KOPT-K1 (cell line): ENCODE measurements around the gene BET1.

ENCODE experiments used
- H3K27ac ChIP-seq: fragments of 200-600 bp; sonication (generic); 2 replicates; pipeline ENCODE4 v1.5.1; 2016; ENCODE audit warnings: antibody characterized with exemption, mild to moderate bottlenecking, low read depth, low read length; ENCODE audit not compliant: poor library complexity, severe bottlenecking
- H3K36me3 ChIP-seq: fragments of 200-600 bp; sonication (generic); 2 replicates; pipeline ENCODE4 v1.5.1; 2017; ENCODE audit warnings: antibody characterized with exemption, mild to moderate bottlenecking, low read length, moderate library complexity; ENCODE audit not compliant: insufficient read depth
- H3K9me3 ChIP-seq: fragments of 200-600 bp; sonication (generic); 2 replicates; pipeline ENCODE4 v1.5.1; 2017; ENCODE audit warnings: antibody characterized with exemption, low read length, mild to moderate bottlenecking; ENCODE audit not compliant: insufficient read depth, poor library complexity, severe bottlenecking

BET1 gene

GRCh38 chr7:93985101-93985500 is 19.1 kb downstream of the BET1 start:
- H3K9me3 ChIP-seq, result no peaks in the 10 kb centered on the region
- H3K27ac ChIP-seq, result no peak overlapping the region
- H3K36me3 ChIP-seq, result no peaks in the 10 kb centered on the region

DNA sequence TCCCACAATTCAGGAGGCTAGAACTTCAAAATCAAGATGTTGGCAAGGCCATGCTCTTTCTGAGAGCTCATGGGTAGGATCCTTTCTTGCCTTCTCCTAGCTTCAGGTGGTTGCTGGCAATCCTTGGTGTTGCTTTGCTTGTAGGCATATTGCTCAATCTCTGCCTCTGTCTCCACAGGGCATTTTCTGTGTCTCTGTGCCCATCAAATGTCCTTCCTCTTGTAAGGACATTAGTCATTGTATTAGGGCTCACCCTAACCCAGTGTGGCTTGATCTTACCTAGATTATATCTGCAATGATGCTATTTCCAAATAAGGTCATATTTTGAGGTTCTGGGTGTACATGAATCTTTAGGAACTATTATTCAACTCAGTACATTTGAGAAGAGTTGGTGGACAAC is 20.1 kb downstream of the BET1 start:
- no peaks in the 10 kb centered on the region for H3K36me3 ChIP-seq
- H3K27ac ChIP-seq, result no peak overlapping the region
- H3K9me3 ChIP-seq, result no peaks in the 10 kb centered on the region

DNA sequence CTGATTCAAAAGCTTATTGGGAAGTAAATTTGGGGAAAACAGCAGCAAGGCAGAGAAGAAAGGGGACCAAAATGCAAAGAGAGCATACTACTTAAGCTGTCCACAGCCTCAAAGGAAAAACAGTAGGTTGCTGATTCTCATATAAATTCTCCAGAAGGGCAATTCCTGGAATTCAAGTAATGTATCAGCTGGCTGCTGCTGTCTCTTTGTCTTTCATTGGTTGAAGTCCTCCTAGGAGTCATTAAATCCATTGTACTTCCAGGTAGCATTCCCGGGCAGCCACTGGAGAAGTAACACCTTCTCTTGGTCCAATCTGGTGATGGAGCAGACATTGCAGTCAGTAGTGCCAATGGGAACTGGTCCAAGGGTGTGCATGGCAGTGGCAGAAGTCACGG is 22.7 kb downstream of the BET1 start:
- H3K36me3 ChIP-seq, result no peaks in the 10 kb centered on the region
- H3K9me3 ChIP-seq, result no peaks in the 10 kb centered on the region
- no peak overlapping the region for H3K27ac ChIP-seq

DNA sequence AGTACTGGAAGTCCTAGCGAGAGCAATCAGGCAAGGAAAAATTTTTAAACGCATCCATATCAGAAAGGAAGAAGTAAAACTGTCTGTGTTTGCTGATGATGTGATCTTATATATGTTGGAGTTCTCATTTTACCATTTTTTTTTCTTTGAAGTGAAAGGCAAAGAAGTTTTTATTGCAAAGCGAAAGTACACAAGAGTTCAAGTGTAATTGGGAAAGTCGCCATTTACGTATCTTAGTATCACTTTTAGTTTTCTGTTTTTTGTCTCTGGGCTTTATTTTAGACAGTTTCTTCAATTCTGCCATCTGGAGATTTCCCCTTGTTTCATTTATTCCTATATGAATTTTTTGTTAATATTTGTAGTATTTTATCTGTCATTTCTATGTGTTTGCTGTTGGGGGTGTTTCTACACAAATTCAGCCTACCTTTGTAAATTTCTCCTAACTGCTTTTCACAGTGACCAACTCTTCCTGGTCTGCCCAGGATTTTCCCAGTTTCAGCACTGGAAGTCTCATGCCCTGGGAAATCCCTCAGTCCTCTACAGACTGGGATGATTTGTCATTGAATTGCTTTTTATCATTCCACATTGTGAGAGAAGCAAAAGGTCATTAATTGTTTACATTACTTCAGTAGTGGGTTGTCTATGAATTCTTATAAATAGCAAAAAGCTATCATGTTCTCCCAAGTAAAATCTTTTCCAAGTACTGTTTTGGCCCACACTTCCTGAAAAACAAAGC is 23.2 kb downstream of the BET1 start:
- no peaks in the 10 kb centered on the region for H3K9me3 ChIP-seq
- no peak overlapping the region for H3K27ac ChIP-seq

GRCh38 chr7:93977211-93977950 is 26.8 kb downstream of the BET1 start:
- no peaks in the 10 kb centered on the region for H3K36me3 ChIP-seq
- no peaks in the 10 kb centered on the region for H3K9me3 ChIP-seq
- H3K27ac ChIP-seq, result no peak overlapping the region

More for the DNA sequence above, 23.2 kb downstream of the BET1 start:
- no peaks in the 10 kb centered on the region for H3K36me3 ChIP-seq

GRCh38 chr7:93973134-93973533 is 31.0 kb downstream of the BET1 start:
- H3K27ac ChIP-seq, result no peak overlapping the region
- H3K9me3 ChIP-seq, result no peaks in the 10 kb centered on the region
- no peaks in the 10 kb centered on the region for H3K36me3 ChIP-seq

DNA sequence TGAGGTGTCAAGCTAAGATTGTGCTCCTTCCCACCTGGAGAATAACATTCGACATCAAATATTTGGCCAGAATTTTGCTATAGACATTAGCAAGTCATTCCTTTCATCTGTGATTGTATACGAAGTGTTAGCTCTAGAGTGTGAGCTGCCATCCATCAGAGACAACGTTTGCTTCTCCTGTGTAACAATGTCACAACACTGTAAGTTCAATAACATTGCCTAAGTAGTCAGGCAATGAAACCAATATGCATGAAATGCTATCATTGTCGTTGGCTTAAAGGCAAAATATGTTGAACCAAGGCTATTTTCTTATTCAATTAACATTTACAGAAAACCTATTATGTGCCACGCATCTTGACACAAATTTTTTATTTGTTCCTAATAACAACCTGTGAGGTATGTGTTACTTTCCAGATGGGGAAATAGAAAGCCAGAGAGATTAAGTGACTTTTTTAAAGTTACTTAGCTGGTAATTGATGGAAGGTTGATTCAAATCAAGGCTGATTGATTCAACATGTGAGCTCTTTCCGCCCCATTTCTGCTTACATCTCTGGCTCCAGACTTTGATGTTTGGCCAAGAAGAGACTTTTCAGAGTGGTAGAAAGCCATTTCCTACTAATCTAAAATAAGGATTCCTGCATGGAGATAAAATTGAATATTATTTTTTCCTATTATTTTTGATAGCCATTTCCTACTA is 32.0 kb downstream of the BET1 start:
- no peaks in the 10 kb centered on the region for H3K36me3 ChIP-seq
- H3K27ac ChIP-seq, result no peak overlapping the region
- H3K9me3 ChIP-seq, result no peaks in the 10 kb centered on the region

DNA sequence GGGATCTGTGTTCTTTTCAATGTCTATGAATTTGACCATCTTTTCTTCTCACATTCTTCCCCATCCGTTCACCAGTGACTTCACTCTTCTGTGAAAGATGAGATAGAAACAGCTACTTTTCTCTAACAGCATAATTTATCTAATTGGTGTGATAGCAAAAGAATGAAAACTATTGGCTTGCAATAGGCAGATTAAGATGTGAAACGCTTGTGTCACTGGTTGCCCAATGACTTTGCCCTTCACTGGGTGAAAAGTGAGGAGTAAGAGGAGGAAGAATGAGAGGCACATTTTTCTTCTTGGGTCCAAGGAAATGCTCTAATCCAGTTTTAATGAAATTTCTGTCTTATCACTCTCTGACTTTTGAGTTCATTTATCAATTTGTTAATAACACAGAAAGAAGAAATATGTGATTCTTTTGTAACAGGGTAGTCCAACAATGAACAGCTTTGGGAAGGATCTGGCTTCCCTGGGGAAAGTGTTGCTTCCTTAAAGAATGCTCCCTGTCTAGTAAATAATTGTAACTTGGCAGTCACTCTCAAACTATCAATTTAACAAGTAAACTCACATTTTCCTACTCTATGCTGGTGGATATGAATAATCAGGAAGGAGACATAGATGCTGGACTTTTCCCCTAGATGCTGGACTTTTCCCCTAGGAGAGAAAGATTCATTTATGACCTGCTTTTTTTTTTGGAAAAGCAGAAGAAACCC is 35.1 kb downstream of the BET1 start:
- Histone ChIP-seq H3K9me3 (no peaks in the 10 kb centered on the region), H3K36me3 (no peaks in the 10 kb centered on the region), H3K27ac (no peak overlapping the region)

DNA sequence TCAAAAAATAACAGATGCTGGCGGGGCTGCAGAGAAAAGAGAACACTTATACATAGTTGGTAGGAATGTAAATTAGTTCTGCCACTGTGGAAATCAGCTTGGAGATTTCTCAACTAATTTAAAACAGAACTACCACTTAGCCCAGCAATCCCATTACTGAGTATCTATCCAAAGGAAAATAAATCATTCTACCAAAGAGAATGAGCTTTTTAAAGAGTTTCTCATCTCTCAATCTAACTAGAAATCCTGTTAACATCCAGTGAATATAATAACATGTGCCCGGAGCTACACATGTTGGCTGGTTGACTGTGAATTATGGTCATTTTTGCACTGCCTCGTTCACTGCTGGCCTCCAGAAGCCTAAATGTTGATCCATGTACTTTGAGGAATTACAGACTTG is 39.3 kb downstream of the BET1 start:
- no peaks in the 10 kb centered on the region for H3K36me3 ChIP-seq
- no peaks in the 10 kb centered on the region for H3K9me3 ChIP-seq
- H3K27ac ChIP-seq, result no peak overlapping the region

DNA sequence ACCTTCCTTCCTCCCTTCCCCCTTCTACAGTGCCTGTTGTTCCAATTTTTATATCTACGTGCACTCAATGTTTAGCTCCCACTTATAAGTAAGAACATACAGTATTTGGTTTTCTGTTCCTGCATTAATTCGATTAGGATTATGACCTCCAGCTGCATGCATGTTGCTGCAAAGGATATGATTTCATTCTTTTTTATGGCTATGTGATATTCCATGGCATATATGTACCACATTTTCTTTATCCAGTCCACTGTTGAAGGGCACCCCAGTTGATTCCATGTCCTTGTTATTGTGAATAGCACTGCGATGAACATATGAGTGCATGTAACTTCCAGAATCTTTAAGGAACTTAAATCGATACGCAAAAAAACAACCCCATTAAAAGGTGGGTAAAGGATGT is 39.9 kb downstream of the BET1 start:
- Histone ChIP-seq H3K36me3 (no peaks in the 10 kb centered on the region), H3K27ac (no peak overlapping the region), H3K9me3 (no peaks in the 10 kb centered on the region)

DNA sequence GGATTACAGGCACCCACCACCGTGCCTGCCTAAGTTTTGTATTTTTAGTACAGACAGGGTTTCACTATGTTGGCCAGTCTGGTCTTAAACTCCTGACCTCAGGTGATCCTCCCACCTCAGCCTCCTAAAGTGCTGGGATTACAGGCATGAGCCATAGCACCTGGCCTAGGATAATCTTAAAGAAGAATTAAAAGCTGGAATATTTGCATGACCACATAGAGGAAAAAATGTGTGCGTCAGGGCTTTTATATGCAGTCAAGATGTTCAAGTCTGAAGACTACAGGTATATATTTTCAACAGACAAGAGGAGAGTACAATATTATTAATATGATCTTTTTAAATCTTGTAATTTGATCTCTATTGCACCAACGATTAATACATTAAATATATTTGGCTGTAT is 43.2 kb downstream of the BET1 start:
- Histone ChIP-seq H3K9me3 (no peaks in the 10 kb centered on the region), H3K27ac (no peak overlapping the region), H3K36me3 (no peaks in the 10 kb centered on the region)

DNA sequence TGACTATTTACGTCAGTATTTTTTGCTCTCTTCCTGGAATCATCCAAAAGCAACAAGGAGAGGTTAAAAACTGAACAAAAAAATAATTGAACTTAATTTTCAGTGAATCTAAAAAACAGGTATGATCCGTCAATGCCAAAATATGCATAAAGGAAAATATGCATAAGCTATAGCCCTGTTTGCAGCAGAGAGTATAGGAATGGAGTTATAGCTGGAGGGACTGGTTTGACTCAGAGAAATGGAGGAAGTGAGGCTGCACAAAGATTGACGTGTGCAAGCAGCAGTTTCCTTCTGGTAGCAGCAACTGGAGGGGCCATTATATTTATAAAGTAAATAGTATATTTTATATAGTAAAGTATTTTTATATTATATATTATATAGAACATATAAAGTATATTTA is 45.5 kb downstream of the BET1 start:
- Histone ChIP-seq H3K36me3 (no peaks in the 10 kb centered on the region), H3K27ac (no peak overlapping the region), H3K9me3 (no peaks in the 10 kb centered on the region)

DNA sequence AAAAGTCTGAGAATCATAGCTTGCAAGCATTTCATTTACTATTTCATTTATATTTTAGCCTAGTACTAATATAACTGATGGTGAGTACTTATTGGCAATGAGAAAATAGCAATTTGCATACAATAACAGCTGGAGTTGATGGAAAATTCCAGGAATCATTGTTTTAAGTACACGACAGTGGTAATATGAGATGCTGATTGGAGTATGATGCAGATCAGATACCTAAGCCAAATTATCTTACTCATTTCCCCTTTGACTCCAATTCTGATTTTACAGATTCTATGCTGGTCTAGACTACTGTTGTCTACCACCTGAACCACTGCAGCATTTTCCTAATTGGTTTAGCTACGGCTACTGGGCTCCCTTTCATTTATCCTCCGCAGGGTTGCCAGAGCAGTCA is 45.9 kb downstream of the BET1 start:
- Histone ChIP-seq H3K9me3 (no peaks in the 10 kb centered on the region), H3K27ac (no peak overlapping the region), H3K36me3 (no peaks in the 10 kb centered on the region)

DNA sequence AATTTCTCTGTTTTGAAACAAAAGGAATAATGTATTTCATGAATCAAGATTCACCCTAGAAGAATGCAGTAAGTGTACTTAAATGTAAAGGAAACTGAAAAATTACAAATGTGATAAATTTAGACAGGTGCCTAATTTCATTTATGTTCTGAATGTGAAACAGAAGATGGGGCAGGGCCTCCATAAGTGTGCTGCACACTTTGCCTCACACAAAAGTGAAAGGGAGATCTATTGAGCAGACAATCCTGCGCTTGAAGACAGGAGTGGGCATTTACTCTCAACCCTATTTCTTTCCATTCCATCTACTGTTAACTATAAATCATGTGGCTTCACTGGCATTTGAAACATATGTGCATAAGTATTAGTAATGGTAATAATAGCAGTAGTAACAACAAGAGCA is 46.4 kb downstream of the BET1 start:
- H3K9me3 ChIP-seq, result no peaks in the 10 kb centered on the region
- H3K36me3 ChIP-seq, result no peaks in the 10 kb centered on the region
- no peak overlapping the region for H3K27ac ChIP-seq

DNA sequence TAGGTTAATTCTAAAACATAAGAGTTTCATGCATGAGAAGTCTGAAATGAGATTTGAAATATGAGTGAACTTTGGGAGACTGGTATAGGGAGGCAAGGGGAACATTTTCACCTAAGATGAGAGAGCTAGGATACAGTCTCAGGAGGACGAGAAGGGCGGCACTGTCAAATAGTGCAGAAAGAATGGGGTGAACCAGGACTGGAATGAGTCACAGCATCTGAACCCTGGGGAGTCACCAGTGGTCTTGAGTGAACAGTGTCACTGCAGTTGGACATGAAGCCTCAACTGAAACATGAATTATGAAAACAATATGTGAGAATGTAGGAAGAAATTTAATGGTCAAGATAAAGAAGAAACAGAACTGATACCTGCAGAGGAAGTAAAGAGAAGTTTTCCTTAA is 48.9 kb downstream of the BET1 start:
- Histone ChIP-seq H3K9me3 (no peaks in the 10 kb centered on the region), H3K36me3 (no peaks in the 10 kb centered on the region), H3K27ac (no peak overlapping the region)
